Endothelial cell of umbilical vein (primary cell): ENCODE measurements around the gene EIF3K. TPM values are rescaled to one million over a fixed set of nuclear protein-coding genes. Genes with fewer than 3 reads are reported as not detected.
"Not testable (repeated sequence)": the region's sequence is repeated elsewhere in the genome, so short reads cannot be mapped to it uniquely, and the experiment has no call there.

Source experiments
- BruUV-seq: library from RNA; stranded (reverse); fragments of 400-500 nt; replicated peaks from 2 replicates; lab custom pipeline; 2021; lab: Mats Ljungman, UMichigan
- CTCF ChIA-PET: fragments of 300-600, 350-600 bp; sonication (Branson Sonifier 250); formaldehyde crosslinking; loops from one replicate; lab custom pipeline; 2021; ENCODE audit warnings: antibody characterized with exemption, inconsistent platforms; lab: Charles Lee
- POLR2A ChIA-PET: fragments of 300-600, 350-600 bp; sonication (Branson Sonifier 250); formaldehyde crosslinking; loops from one replicate; lab custom pipeline; 2021; ENCODE audit warnings: antibody characterized with exemption, inconsistent platforms; lab: Charles Lee
- DNase-seq: peaks from one replicate; pipeline ENCODE4 v3.0.0-alpha.2; 2011; ENCODE audit warnings: low read depth, low spot score
- FAIRE-seq: peaks from 2 replicates; lab custom pipeline; 2011; peaks lifted over from hg19 to GRCh38; lab: Jason Lieb, UNC
- H2AFZ ChIP-seq: 2 replicates; pipeline ENCODE4 v1.6.0; 2012; ENCODE audit warnings: low read depth, low read length, control low read depth, inconsistent platforms
- H3K27ac ChIP-seq: 2 replicates; pipeline ENCODE4 v1.5.1; 2011; ENCODE audit warnings: low read depth, mild to moderate bottlenecking, control low read depth, low read length, moderate library complexity; ENCODE audit not compliant: insufficient read depth
- H3K27me3 ChIP-seq, 2 experiments: 2 replicates each; pipeline versions ENCODE4 v1.6.0 to v1.6.1; 2011; ENCODE audit warnings: low read length in 2 of 2, mixed read lengths in 1 of 2; ENCODE audit not compliant: control insufficient read depth in 2 of 2, insufficient read depth in 2 of 2
- H3K36me3 ChIP-seq, 2 experiments: 2 replicates in 1 of 2; 3 replicates in 1 of 2; pipeline ENCODE4 v1.5.1; 2011; ENCODE audit warnings: low read length in 2 of 2, mild to moderate bottlenecking in 1 of 2, moderate library complexity in 1 of 2; ENCODE audit not compliant: control insufficient read depth in 2 of 2, insufficient read depth in 2 of 2; ENCODE audit errors: extremely low read depth in 1 of 2
- H3K4me1 ChIP-seq: 3 replicates; pipeline ENCODE4 v1.5.1; 2011; ENCODE audit warnings: mild to moderate bottlenecking, low read length; ENCODE audit not compliant: control insufficient read depth, insufficient read depth; ENCODE audit errors: extremely low read depth
- H3K4me2 ChIP-seq: 2 replicates; pipeline ENCODE4 v1.6.1; 2011; ENCODE audit warnings: low read length, control low read depth, mixed read lengths; ENCODE audit not compliant: insufficient read depth
- H3K4me3 ChIP-seq, 3 experiments: fragments of 200-600 bp in 1 of 3; sonication (generic), shearing (Covaris generic) in 1 of 3; replicated peaks in 1 of 3; 2 replicates each; pipeline ENCODE4 v1.5.1; 2011 to 2016; ENCODE audit warnings: control low read depth in 3 of 3, low read length in 3 of 3, mild to moderate bottlenecking in 2 of 3, inconsistent platforms in 1 of 3, low read depth in 1 of 3, moderate library complexity in 1 of 3; ENCODE audit not compliant: insufficient read depth in 1 of 3
- H3K79me2 ChIP-seq: 2 replicates; pipeline ENCODE4 v1.6.0; 2012; ENCODE audit warnings: low read length, inconsistent platforms; ENCODE audit not compliant: control insufficient read depth, insufficient read depth
- H3K9ac ChIP-seq: replicated peaks from 2 replicates; pipeline ENCODE3; 2011; ENCODE audit warnings: low read length, control low read depth; ENCODE audit not compliant: insufficient read depth; ENCODE audit errors: extremely low read depth
- H3K9me1 ChIP-seq: replicated peaks from 3 replicates; pipeline ENCODE4 v1.6.0; 2011; ENCODE audit warnings: mild to moderate bottlenecking, low read length; ENCODE audit not compliant: control insufficient read depth, insufficient read depth; ENCODE audit errors: extremely low read depth
- H3K9me3 ChIP-seq: replicated peaks from 2 replicates; pipeline ENCODE4 v1.5.1; 2012; ENCODE audit warnings: low read length, inconsistent platforms; ENCODE audit not compliant: control insufficient read depth, insufficient read depth
- H4K20me1 ChIP-seq: replicated peaks from 2 replicates; pipeline ENCODE3; 2011; ENCODE audit warnings: mild to moderate bottlenecking, low read length; ENCODE audit not compliant: control insufficient read depth, insufficient read depth; ENCODE audit errors: extremely low read depth
- CTCF ChIP-seq, 2 donors: IDR thresholded peaks; 1 replicate in 1 of 2; 2 replicates in 1 of 2; pipeline ENCODE4 v1.5.1; 2011; ENCODE audit warnings: low read length in 2 of 2, mild to moderate bottlenecking in 2 of 2, moderate library complexity in 2 of 2, control low read depth in 1 of 2, inconsistent platforms in 1 of 2, low read depth in 1 of 2; ENCODE audit not compliant: insufficient read depth in 1 of 2; ENCODE audit errors: extremely low read depth in 1 of 2
- EZH2 ChIP-seq: IDR thresholded peaks from 2 replicates; pipeline ENCODE4 v1.6.1; 2012; ENCODE audit warnings: borderline replicate concordance, low read depth, mild to moderate bottlenecking, moderate library complexity, low read length, inconsistent platforms; ENCODE audit not compliant: severe bottlenecking
- FOS ChIP-seq: IDR thresholded peaks from 2 replicates; pipeline ENCODE4 v1.6.1; 2011; ENCODE audit warnings: mild to moderate bottlenecking, low read length, moderate library complexity, borderline replicate concordance; ENCODE audit not compliant: insufficient read depth
- GATA2 ChIP-seq: IDR thresholded peaks from 2 replicates; pipeline ENCODE4 v1.7.0; 2011; ENCODE audit warnings: low read depth, mild to moderate bottlenecking, moderate library complexity, mixed read lengths, low read length; ENCODE audit not compliant: insufficient read length, insufficient read depth
- JUN ChIP-seq: IDR thresholded peaks from 2 replicates; pipeline ENCODE4 v1.6.1; 2011; ENCODE audit warnings: borderline replicate concordance, low read depth; ENCODE audit not compliant: insufficient read length, insufficient read depth
- MYC ChIP-seq: IDR thresholded peaks from one replicate; pipeline ENCODE4 v1.6.1; 2011; ENCODE audit warnings: mild to moderate bottlenecking, low read depth, low read length
- POLR2A ChIP-seq: IDR thresholded peaks from 2 replicates; pipeline ENCODE4 v1.6.1; 2012; ENCODE audit warnings: low read depth, mild to moderate bottlenecking, control low read depth, low read length
- POLR2AphosphoS5 ChIP-seq: IDR thresholded peaks from 2 replicates; pipeline ENCODE4 v1.6.1; 2012; ENCODE audit warnings: low read depth, mild to moderate bottlenecking, control low read depth, low read length, moderate library complexity; ENCODE audit not compliant: insufficient read depth
- dilution Hi-C: fragments of 300-500 bp; cut with MboI; formaldehyde crosslinking; loops from one replicate; pipeline ENCODE4 v1.15.0; 2019; ENCODE audit warnings: low sequenced_read_pairs; ENCODE audit not compliant: extremely low pct_ligation_motif_present
- intact Hi-C: fragments of 100-400 bp; cut with micrococcal nuclease; formaldehyde crosslinking; loops from one replicate; pipeline ENCODE4 v1.10.0; 2022
- polyA plus RNA-seq, 4 experiments: library from polyadenylated mRNA; depleted of rRNA in 3 of 4; stranded (reverse) in 3 of 4; unstranded in 1 of 4; fragments of >200 nt; gene quantifications; 2 replicates each; pipeline versions ENCODE4 v1.2.1 to v1.2.3, GENCODE V29; 2011 to 2012; ENCODE audit warnings: missing spikeins in 1 of 4
- total RNA-seq: library from RNA; stranded (reverse); gene quantifications from 2 replicates; pipeline ENCODE4 v1.2.3, GENCODE V29; 2021
- TF ChIP-seq, protein P1 (sequence below): IDR thresholded peaks from 2 replicates; pipeline ENCODE4 v1.6.1; 2011; ENCODE audit not compliant: insufficient read depth, insufficient read length

EIF3K gene
- total and polyA plus RNA-seq, 2 donors (not counting 3 experiments of a cell fraction or from before 2014, with no cell fraction given) = 267 to 584 TPM

DNA sequence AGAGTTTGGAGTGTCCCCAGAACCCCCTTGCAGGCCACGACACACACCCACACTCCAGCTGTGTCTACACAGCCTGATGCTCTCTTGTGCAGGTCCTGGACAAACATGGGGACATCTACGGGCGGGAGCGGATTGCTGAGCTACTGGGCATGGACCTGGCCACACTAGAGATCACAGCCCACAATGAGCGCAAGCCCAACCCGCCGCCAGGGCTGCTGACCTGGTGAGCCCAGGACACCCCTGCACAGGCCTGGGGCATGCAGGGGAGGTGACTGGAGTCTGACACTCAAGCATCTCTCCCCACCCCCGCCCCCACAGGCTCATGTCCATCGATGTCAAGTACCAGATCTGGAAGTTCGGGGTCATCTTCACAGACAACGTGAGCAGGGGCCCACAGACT lies 41.2 kb upstream of the EIF3K start:
- Histone ChIP-seq H3K9me1 (no peaks in the 10 kb centered on the region), H3K9me3 (no peaks in the 10 kb centered on the region), H3K4me1 (no peaks in the 10 kb centered on the region), H2AFZ (no peak overlapping the region), H3K27me3 (no peaks in the 10 kb centered on the region), H3K4me3 (no peak overlapping the region), H3K36me3 (no peaks in the 10 kb centered on the region), H3K27ac (no peak overlapping the region), H3K4me2 (no peak overlapping the region), H3K9ac (no peak overlapping the region), H3K79me2 (no peaks in the 10 kb centered on the region), H4K20me1 (no peaks in the 10 kb centered on the region)
- no peak for DNase-seq
- BruUV-seq = no TSS peak
- dilution Hi-C loops (no loop called here), intact Hi-C loops (no loop called here)
- TF ChIP-seq CTCF (IDR thresholded peaks at IDR 0.05; ENCODE audit: extremely low read depth in 1 of 2, insufficient read depth in 1 of 2, low read depth in 1 of 2, low read length in 2 of 2) (no peak), POLR2A (no peak), FOS (no peak), JUN (no peak), POLR2AphosphoS5 (no peak), GATA2 (no peak), MYC (no peak), EZH2 (no peak)
- TF ChIP-seq, protein P1, sequence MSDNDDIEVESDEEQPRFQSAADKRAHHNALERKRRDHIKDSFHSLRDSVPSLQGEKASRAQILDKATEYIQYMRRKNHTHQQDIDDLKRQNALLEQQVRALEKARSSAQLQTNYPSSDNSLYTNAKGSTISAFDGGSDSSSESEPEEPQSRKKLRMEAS = no peak
- POLR2A ChIA-PET = no interaction called here
- CTCF ChIA-PET = no interaction called here
- FAIRE-seq = no peak

GRCh38 chr19:38579304-38579703 lies 39.7 kb upstream of the EIF3K start:
- H3K9ac ChIP-seq, H3K27me3 ChIP-seq, H3K27ac ChIP-seq, intact Hi-C loops, H3K4me1 ChIP-seq, H3K9me1 ChIP-seq, dilution Hi-C loops, H3K4me3 ChIP-seq, H3K36me3 ChIP-seq, H3K4me2 ChIP-seq, H3K79me2 ChIP-seq, FAIRE-seq, H4K20me1 ChIP-seq, H3K9me3 ChIP-seq, H2AFZ ChIP-seq, BruUV-seq, DNase-seq: not testable (repeated sequence)
- CTCF ChIA-PET = interaction anchor here (1.4 kb wide), 1 partner anchor 36 kb away, joined by 3 read pairs; no protein-coding TSS in a partner anchor
- POLR2A ChIA-PET = interaction anchor here (0.6 to 0.7 kb wide), 2 partner anchors 16 to 321 kb away, joined by 3 to 9 read pairs; no protein-coding TSS in a partner anchor
